Uterus (tissue), 2 donors: ENCODE data around the gene ROBO2.

ENCODE experiments used
- CTCF ChIP-seq, 4 experiments: fragments of 200-600 bp in 2 of 4; fragments of 450-650 bp in 2 of 4; sonication (generic) in 2 of 4; IDR thresholded peaks; one replicate each; pipeline ENCODE4 v1.5.1; 2016 to 2019; ENCODE audit warnings: antibody characterized with exemption in 4 of 4, mild to moderate bottlenecking in 2 of 4, moderate library complexity in 1 of 4
- POLR2A ChIP-seq, 2 donors: fragments of 450-650 bp; IDR thresholded peaks; one replicate each; pipeline ENCODE4 v1.6.1; 2016; ENCODE audit warnings: antibody characterized with exemption in 2 of 2, mild to moderate bottlenecking in 1 of 2, moderate library complexity in 1 of 2

- no peak for TF ChIP-seq CTCF (IDR thresholded peaks at IDR 0.05)
- TF ChIP-seq POLR2A (IDR thresholded peaks at IDR 0.05) = no peak
These were observed 151.1 kb downstream of the ROBO2 start for GRCh38 chr3:77191014-77191413.
